ENCODE data around the gene HRH1. TPM values are rescaled to one million over a fixed set of nuclear protein-coding genes. Genes with fewer than 3 reads are reported as not detected.

HRH1 gene
- total and polyA plus RNA-seq, 2 of the 13 experiments (the other 11 are each of a cell fraction or from before 2014, with no cell fraction given), result not detected

DNA sequence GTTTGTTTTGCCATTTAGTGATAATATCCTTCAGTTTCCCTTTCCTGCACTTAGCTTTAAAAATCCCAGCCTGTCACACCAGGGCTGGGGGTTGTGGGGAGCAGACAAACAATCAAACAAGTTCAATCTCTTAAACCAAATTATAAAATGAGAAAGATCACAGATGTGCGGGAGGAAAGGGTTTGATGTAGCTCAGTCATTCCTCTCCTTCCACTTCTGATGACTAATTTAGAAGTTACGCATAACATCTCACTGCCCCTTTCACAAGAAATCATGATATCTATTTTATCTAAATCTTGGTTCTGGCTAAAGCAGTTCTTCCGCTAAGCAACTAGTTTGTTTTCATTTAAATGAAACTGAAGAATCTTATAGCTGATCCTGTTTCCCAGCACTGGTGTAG is 83.8 kb downstream of the HRH1 start:
- H3K4me2 ChIP-seq (ENCODE audit: low read depth, low read length), result no peak overlapping the region
- intact Hi-C loops (cut with micrococcal nuclease; ENCODE audit: unreplicated experiment) (loop anchor here (5.0 kb wide), 1 partner anchor 414 kb away; no protein-coding TSS in a partner anchor), in situ Hi-C loops (cut with HindIII; ENCODE audit: extremely low pct_ligation_motif_present, low pct_unique_long_range_greater_than_20kb) (loop anchor here (5.0 to 10.0 kb wide), 2 partner anchors 99 to 417 kb away; no protein-coding TSS in a partner anchor)
- 49% methylated on average over 3 of the region's 3 CpGs for WGBS (ENCODE audit: low lambda C conversion rate)
- DNase-seq (ENCODE audit: low spot score), result no peak
- ATAC-seq, result no peak
- no peaks in the 10 kb centered on the region for H3K36me3 ChIP-seq (replicated peaks in 1 of 2; ENCODE audit: control insufficient read depth in 1 of 2, insufficient read depth in 2 of 2, low read length in 2 of 2)
- no peak for FAIRE-seq
- no peak overlapping the region for H3K9ac ChIP-seq (ENCODE audit: insufficient read depth, low read depth, low read length)
- H3K4me1 ChIP-seq (ENCODE audit: insufficient read depth, low read length), result no peaks in the 10 kb centered on the region
- TF ChIP-seq TP53 (CRISPR knock-in tag; conservative IDR thresholded peaks at IDR 0.05), result no peak
- TF ChIP-seq TMF1 (CRISPR knock-in tag; IDR thresholded peaks at IDR 0.05; ENCODE audit: low read depth), result no peak
- TF ChIP-seq ZSCAN21 (CRISPR knock-in tag; IDR thresholded peaks at IDR 0.05; ENCODE audit: borderline replicate concordance), result no peak
- TF ChIP-seq NKX3-1 (CRISPR knock-in tag; IDR thresholded peaks at IDR 0.05), result no peak
- no peak overlapping the region for H3K4me3 ChIP-seq (replicated peaks in 1 of 3; ENCODE audit: insufficient read depth in 1 of 3, low read depth in 2 of 3, low read length in 3 of 3)
- H4K20me1 ChIP-seq (ENCODE audit: insufficient read depth, low read length), result no peaks in the 10 kb centered on the region
- CTCF ChIA-PET (ENCODE audit: low intra/inter-chr PET ratio, low total read pairs), result interaction anchor here (2.6 kb wide), 1 partner anchor 97 kb away, joined by 24 read pairs; no protein-coding TSS in a partner anchor
- no peak overlapping the region for H3K27ac ChIP-seq (ENCODE audit: extremely low read length, insufficient read depth, low read length)
- no peaks in the 10 kb centered on the region for H3K9me3 ChIP-seq (ENCODE audit: low read length)
- no peak overlapping the region for H2AFZ ChIP-seq (ENCODE audit: low read length)
- POLR2A ChIA-PET, result no interaction called here
- BruUV-seq (replicated peaks), result no TSS peak
- H3K79me2 ChIP-seq (ENCODE audit: insufficient read depth, low read length), result no peaks in the 10 kb centered on the region
- peaks cover 0 to 3% of the 10 kb centered on the region in 2 experiments; a peak in 2 of 5 replicates for H3K27me3 ChIP-seq (ENCODE audit: control insufficient read depth in 1 of 2, insufficient read depth in 2 of 2, low read length in 2 of 2)

DNA sequence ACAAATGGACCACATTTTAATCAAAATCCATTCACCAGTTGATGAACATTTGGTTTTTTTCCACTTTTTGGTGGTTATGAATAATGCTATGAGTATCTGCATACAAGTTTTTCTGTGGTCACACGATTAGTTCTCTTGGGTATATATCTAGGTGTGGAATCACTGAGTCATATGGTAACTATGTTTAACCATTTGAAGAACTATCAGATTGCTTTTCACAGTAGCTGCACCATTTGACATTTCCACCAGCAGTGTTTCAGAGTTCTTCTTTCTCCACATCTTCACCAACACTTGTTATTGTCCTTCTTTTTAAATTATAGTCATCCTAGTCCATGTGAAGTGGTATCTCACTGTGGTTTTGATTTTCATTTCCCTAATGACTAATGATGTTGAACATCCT is 84.6 kb downstream of the HRH1 start:
- no peaks in the 10 kb centered on the region for H3K36me3 ChIP-seq (replicated peaks in 1 of 2; ENCODE audit: control insufficient read depth in 1 of 2, insufficient read depth in 2 of 2, low read length in 2 of 2)
- no peak for FAIRE-seq
- no peak overlapping the region for H3K27ac ChIP-seq (ENCODE audit: extremely low read length, insufficient read depth, low read length)
- no peaks in the 10 kb centered on the region for H4K20me1 ChIP-seq (ENCODE audit: insufficient read depth, low read length)
- 0% methylated on average over 1 of the region's 1 CpG for WGBS (ENCODE audit: low lambda C conversion rate)
- BruUV-seq (replicated peaks), result no TSS peak
- CTCF ChIA-PET (ENCODE audit: low intra/inter-chr PET ratio, low total read pairs), result no interaction called here
- ATAC-seq, result no peak
- no peak overlapping the region for H3K4me2 ChIP-seq (ENCODE audit: low read depth, low read length)
- no peak for DNase-seq (ENCODE audit: low spot score)
- no peak overlapping the region for H3K9ac ChIP-seq (ENCODE audit: insufficient read depth, low read depth, low read length)
- in situ Hi-C loops (cut with HindIII; ENCODE audit: extremely low pct_ligation_motif_present, low pct_unique_long_range_greater_than_20kb) (loop anchor here (5.0 to 10.0 kb wide), 2 partner anchors 98 to 416 kb away; no protein-coding TSS in a partner anchor), intact Hi-C loops (cut with micrococcal nuclease; ENCODE audit: unreplicated experiment) (loop anchor here (5.0 kb wide), 1 partner anchor 413 kb away; no protein-coding TSS in a partner anchor)
- H3K4me1 ChIP-seq (ENCODE audit: insufficient read depth, low read length), result no peaks in the 10 kb centered on the region
- no peaks in the 10 kb centered on the region for H3K79me2 ChIP-seq (ENCODE audit: insufficient read depth, low read length)
- H3K27me3 ChIP-seq (ENCODE audit: control insufficient read depth in 1 of 2, insufficient read depth in 2 of 2, low read length in 2 of 2), result peaks cover 0 to 3% of the 10 kb centered on the region in 2 experiments; a peak in 2 of 5 replicates
- H3K4me3 ChIP-seq (replicated peaks in 1 of 3; ENCODE audit: insufficient read depth in 1 of 3, low read depth in 2 of 3, low read length in 3 of 3), result no peak overlapping the region
- POLR2A ChIA-PET, result no interaction called here
- H3K9me3 ChIP-seq (ENCODE audit: low read length), result no peaks in the 10 kb centered on the region
- no peak overlapping the region for H2AFZ ChIP-seq (ENCODE audit: low read length)
- no peak for TF ChIP-seq SP5 (CRISPR knock-in tag; IDR thresholded peaks at IDR 0.05; ENCODE audit: borderline replicate concordance, low read depth)
- TF ChIP-seq ZNF747 (CRISPR knock-in tag; IDR thresholded peaks at IDR 0.05; ENCODE audit: borderline replicate concordance), result no peak
- TF ChIP-seq MAFK (conservative IDR thresholded peaks at IDR 0.05 in 1 of 2, IDR thresholded peaks at IDR 0.05 in 1 of 2; ENCODE audit: low read length in 2 of 2), result no peak
- TF ChIP-seq KLF9 (CRISPR knock-in tag; IDR thresholded peaks at IDR 0.05; ENCODE audit: low read depth), result no peak
- no peak for TF ChIP-seq TBX2 (CRISPR knock-in tag; IDR thresholded peaks at IDR 0.05; ENCODE audit: borderline replicate concordance)
- no peak for TF ChIP-seq IKZF1 (IDR thresholded peaks at IDR 0.05)
- no peak for TF ChIP-seq ZBTB7A (CRISPR knock-in tag; IDR thresholded peaks at IDR 0.05)
- no peak for TF ChIP-seq BCL6 (CRISPR knock-in tag; IDR thresholded peaks at IDR 0.05)
- no peak for TF ChIP-seq TCF7 (IDR thresholded peaks at IDR 0.05; ENCODE audit: low read depth)
- TF ChIP-seq, protein P1, sequence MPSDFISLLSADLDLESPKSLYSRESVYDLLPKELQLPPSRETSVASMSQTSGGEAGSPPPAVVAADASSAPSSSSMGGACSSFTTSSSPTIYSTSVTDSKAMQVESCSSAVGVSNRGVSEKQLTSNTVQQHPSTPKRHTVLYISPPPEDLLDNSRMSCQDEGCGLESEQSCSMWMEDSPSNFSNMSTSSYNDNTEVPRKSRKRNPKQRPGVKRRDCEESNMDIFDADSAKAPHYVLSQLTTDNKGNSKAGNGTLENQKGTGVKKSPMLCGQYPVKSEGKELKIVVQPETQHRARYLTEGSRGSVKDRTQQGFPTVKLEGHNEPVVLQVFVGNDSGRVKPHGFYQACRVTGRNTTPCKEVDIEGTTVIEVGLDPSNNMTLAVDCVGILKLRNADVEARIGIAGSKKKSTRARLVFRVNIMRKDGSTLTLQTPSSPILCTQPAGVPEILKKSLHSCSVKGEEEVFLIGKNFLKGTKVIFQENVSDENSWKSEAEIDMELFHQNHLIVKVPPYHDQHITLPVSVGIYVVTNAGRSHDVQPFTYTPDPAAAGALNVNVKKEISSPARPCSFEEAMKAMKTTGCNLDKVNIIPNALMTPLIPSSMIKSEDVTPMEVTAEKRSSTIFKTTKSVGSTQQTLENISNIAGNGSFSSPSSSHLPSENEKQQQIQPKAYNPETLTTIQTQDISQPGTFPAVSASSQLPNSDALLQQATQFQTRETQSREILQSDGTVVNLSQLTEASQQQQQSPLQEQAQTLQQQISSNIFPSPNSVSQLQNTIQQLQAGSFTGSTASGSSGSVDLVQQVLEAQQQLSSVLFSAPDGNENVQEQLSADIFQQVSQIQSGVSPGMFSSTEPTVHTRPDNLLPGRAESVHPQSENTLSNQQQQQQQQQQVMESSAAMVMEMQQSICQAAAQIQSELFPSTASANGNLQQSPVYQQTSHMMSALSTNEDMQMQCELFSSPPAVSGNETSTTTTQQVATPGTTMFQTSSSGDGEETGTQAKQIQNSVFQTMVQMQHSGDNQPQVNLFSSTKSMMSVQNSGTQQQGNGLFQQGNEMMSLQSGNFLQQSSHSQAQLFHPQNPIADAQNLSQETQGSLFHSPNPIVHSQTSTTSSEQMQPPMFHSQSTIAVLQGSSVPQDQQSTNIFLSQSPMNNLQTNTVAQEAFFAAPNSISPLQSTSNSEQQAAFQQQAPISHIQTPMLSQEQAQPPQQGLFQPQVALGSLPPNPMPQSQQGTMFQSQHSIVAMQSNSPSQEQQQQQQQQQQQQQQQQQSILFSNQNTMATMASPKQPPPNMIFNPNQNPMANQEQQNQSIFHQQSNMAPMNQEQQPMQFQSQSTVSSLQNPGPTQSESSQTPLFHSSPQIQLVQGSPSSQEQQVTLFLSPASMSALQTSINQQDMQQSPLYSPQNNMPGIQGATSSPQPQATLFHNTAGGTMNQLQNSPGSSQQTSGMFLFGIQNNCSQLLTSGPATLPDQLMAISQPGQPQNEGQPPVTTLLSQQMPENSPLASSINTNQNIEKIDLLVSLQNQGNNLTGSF (CRISPR knock-in tag; IDR thresholded peaks at IDR 0.05), result no peak
- no peak for TF ChIP-seq GTF2F1 (IDR thresholded peaks at IDR 0.05; ENCODE audit: low read length)
- TF ChIP-seq, protein P2, sequence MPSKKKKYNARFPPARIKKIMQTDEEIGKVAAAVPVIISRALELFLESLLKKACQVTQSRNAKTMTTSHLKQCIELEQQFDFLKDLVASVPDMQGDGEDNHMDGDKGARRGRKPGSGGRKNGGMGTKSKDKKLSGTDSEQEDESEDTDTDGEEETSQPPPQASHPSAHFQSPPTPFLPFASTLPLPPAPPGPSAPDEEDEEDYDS (CRISPR knock-in tag; IDR thresholded peaks at IDR 0.05), result no peak
